OCI-LY3 (cell line): Measurements from ENCODE around the gene PRTFDC1.

Experiments
- CTCF ChIP-seq: fragments of 200-600, 300-600 bp; sonication (generic); IDR thresholded peaks from 2 replicates; pipeline ENCODE4 v1.5.1; 2014; ENCODE audit warnings: antibody characterized with exemption, low read length, low read depth
- EZH2phosphoT487 ChIP-seq: fragments of 200-600 bp; shearing (Covaris generic); IDR thresholded peaks from 2 replicates; pipeline ENCODE4 v1.6.1; 2018; ENCODE audit warnings: antibody characterized with exemption, mixed run types, low read depth

DNA sequence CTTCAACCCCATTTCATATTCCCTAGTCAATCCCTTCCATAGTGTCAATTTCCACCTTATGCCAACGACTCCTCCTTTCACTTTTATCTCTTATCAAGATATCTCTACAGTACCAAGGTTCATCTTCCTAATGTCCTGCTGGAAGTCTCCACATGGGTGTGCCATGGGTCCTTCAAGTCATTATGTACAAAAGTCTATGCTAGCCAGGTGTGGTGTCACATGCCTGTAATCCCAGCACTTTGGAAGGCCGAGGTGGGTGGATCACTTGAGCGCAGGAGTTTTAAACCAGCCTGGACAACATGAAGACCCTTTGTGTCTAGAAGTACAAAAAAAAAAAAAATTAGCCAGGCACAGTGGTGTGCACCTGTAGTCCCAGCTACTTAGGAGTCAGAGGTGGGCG lies 47.6 kb downstream of the PRTFDC1 start:
- TF ChIP-seq CTCF (no peak), EZH2phosphoT487 (no peak)
